ENCODE data around the gene CCND1.

- no peak for TF ChIP-seq REST (IDR thresholded peaks at IDR 0.05; ENCODE audit: low read depth)
- no peak for TF ChIP-seq YY1 (IDR thresholded peaks at IDR 0.05; ENCODE audit: low read depth)
- no peak for TF ChIP-seq TAF1 (IDR thresholded peaks at IDR 0.05; ENCODE audit: low read depth)
- no peak for TF ChIP-seq RAD21 (IDR thresholded peaks at IDR 0.05; ENCODE audit: low read depth)
- no peak for TF ChIP-seq EP300 (IDR thresholded peaks at IDR 0.05; ENCODE audit: borderline replicate concordance)
- no peak for TF ChIP-seq CEBPB (IDR thresholded peaks at IDR 0.05)
- no peak for TF ChIP-seq USF1 (IDR thresholded peaks at IDR 0.05)
- TF ChIP-seq TEAD4 (IDR thresholded peaks at IDR 0.05) = no peak
- no peak for TF ChIP-seq CREB1 (IDR thresholded peaks at IDR 0.05; ENCODE audit: low read depth)
- TF ChIP-seq TCF12 (IDR thresholded peaks at IDR 0.05; ENCODE audit: low read depth) = no peak
- no peak for TF ChIP-seq ZBTB7A (IDR thresholded peaks at IDR 0.05; ENCODE audit: low read depth)
- TF ChIP-seq NFIC (IDR thresholded peaks at IDR 0.05) = no peak
- TF ChIP-seq FOXM1 (IDR thresholded peaks at IDR 0.05; ENCODE audit: borderline replicate concordance, low read depth) = no peak
Observed at GRCh38 chr11:69605737-69606526, 35.0 kb upstream of the CCND1 start.

Data from Ishikawa (cell line).